ENCODE results near the gene SPDEF. TPM values are rescaled to one million over a fixed set of nuclear protein-coding genes. Genes with fewer than 3 reads are reported as not detected.

The SPDEF gene
- total and polyA plus RNA-seq, 2 experiments from 2014 or later, result 0.69 TPM; not detected in 1

- H2AFZ ChIP-seq, result peak overlapping the region; percentile 63; the same call in 1 of the 2 replicates
- Mint-ChIP-seq H3K9me3 (peaks cover 8% of the 10 kb centered on the region; the same call in 2 of the 3 replicates), H3K36me3 (ENCODE audit: low read depth) (no peaks in the 10 kb centered on the region), H3K4me1 (peaks cover 25% of the 10 kb centered on the region), H3K27me3 (ENCODE audit: insufficient read depth, low read depth, poor library complexity) (peaks cover 9% of the 10 kb centered on the region), H3K4me3 (peak overlapping the region; percentile 93), H3K27ac (no peak overlapping the region)
- no peaks in the 10 kb centered on the region for H3K4me1 ChIP-seq (ENCODE audit: insufficient read depth)
- ATAC-seq (no peak), DNase-seq (ENCODE audit: low spot score) (no peak)
- TF ChIP-seq JUNB (IDR thresholded peaks at IDR 0.05; ENCODE audit: unreplicated experiment), result no peak
- no peak for TF ChIP-seq ZNF114 (CRISPR knock-in tag; IDR thresholded peaks at IDR 0.05)
- TF ChIP-seq CTCF (conservative IDR thresholded peaks at IDR 0.05; ENCODE audit: low read depth in 2 of 2), result no peak
- no peak for TF ChIP-seq POLR2AphosphoS5 (IDR thresholded peaks at IDR 0.05; ENCODE audit: low read depth)
- H4K20me1 ChIP-seq (replicated peaks; ENCODE audit: insufficient read depth), result no peaks in the 10 kb centered on the region; the same call in 1 of the 2 replicates
- H3K27me3 ChIP-seq (ENCODE audit: insufficient read depth), result no peaks in the 10 kb centered on the region
- H3F3A ChIP-seq (replicated peaks; ENCODE audit: low read depth), result no peaks in the 10 kb centered on the region
- no peaks in the 10 kb centered on the region for H3K9me2 ChIP-seq (ENCODE audit: insufficient read depth)
- H3K36me3 ChIP-seq (ENCODE audit: insufficient read depth), result no peaks in the 10 kb centered on the region
- H3K4me2 ChIP-seq, result peak overlapping the region; percentile 86
- no peak overlapping the region for H3K27ac ChIP-seq (ENCODE audit: low read depth)
- peak overlapping the region; percentile 74 for H3K4me3 ChIP-seq
- H3K79me2 ChIP-seq (replicated peaks; ENCODE audit: insufficient read depth), result no peaks in the 10 kb centered on the region
Measured at GRCh38 chr6:34514112-34514511, 42.0 kb downstream of the SPDEF start.

GRCh38 chr6:34513646-34514045 lies 42.5 kb downstream of the SPDEF start:
- Mint-ChIP-seq H3K9me3 (peaks cover 8% of the 10 kb centered on the region; the same call in 2 of the 3 replicates), H3K4me1 (peaks cover 25% of the 10 kb centered on the region), H3K27ac (no peak overlapping the region), H3K36me3 (ENCODE audit: low read depth) (no peaks in the 10 kb centered on the region), H3K27me3 (ENCODE audit: insufficient read depth, low read depth, poor library complexity) (peaks cover 9% of the 10 kb centered on the region), H3K4me3 (peak overlapping the region; percentile 93)
- no peaks in the 10 kb centered on the region for H3K79me2 ChIP-seq (replicated peaks; ENCODE audit: insufficient read depth)
- no peaks in the 10 kb centered on the region for H3K4me1 ChIP-seq (ENCODE audit: insufficient read depth)
- H3K9me2 ChIP-seq (ENCODE audit: insufficient read depth), result no peaks in the 10 kb centered on the region
- H4K20me1 ChIP-seq (replicated peaks; ENCODE audit: insufficient read depth), result no peaks in the 10 kb centered on the region; the same call in 1 of the 2 replicates
- H3K36me3 ChIP-seq (ENCODE audit: insufficient read depth), result no peaks in the 10 kb centered on the region
- DNase-seq (ENCODE audit: low spot score), result no peak
- H3K27ac ChIP-seq (ENCODE audit: low read depth), result no peak overlapping the region
- no peaks in the 10 kb centered on the region for H3F3A ChIP-seq (replicated peaks; ENCODE audit: low read depth)
- H2AFZ ChIP-seq, result no peak overlapping the region
- ATAC-seq, result peak; percentile 33
- H3K4me2 ChIP-seq, result no peak overlapping the region
- H3K4me3 ChIP-seq, result no peak overlapping the region
- no peaks in the 10 kb centered on the region for H3K27me3 ChIP-seq (ENCODE audit: insufficient read depth)
- no peak for TF ChIP-seq EZH2phosphoT487 (IDR thresholded peaks at IDR 0.05; ENCODE audit: unreplicated experiment)
- no peak for TF ChIP-seq CREB1 (CRISPR knock-in tag; IDR thresholded peaks at IDR 0.05; ENCODE audit: low read depth)
- no peak for TF ChIP-seq POLR2AphosphoS5 (IDR thresholded peaks at IDR 0.05; ENCODE audit: low read depth)
- no peak for TF ChIP-seq CTCF (conservative IDR thresholded peaks at IDR 0.05; ENCODE audit: low read depth in 2 of 2)
- TF ChIP-seq ZNF331 (CRISPR knock-in tag; IDR thresholded peaks at IDR 0.05; ENCODE audit: low read depth), result no peak
- TF ChIP-seq JUNB (IDR thresholded peaks at IDR 0.05; ENCODE audit: unreplicated experiment), result no peak
- TF ChIP-seq REST (IDR thresholded peaks at IDR 0.05; ENCODE audit: unreplicated experiment), result no peak
- TF ChIP-seq ZNF114 (CRISPR knock-in tag; IDR thresholded peaks at IDR 0.05), result no peak
- no peak for TF ChIP-seq EZH2 (IDR thresholded peaks at IDR 0.05; ENCODE audit: low read depth, unreplicated experiment)
- TF ChIP-seq STAT1 (IDR thresholded peaks at IDR 0.05; ENCODE audit: unreplicated experiment), result no peak
- TF ChIP-seq, protein P1, sequence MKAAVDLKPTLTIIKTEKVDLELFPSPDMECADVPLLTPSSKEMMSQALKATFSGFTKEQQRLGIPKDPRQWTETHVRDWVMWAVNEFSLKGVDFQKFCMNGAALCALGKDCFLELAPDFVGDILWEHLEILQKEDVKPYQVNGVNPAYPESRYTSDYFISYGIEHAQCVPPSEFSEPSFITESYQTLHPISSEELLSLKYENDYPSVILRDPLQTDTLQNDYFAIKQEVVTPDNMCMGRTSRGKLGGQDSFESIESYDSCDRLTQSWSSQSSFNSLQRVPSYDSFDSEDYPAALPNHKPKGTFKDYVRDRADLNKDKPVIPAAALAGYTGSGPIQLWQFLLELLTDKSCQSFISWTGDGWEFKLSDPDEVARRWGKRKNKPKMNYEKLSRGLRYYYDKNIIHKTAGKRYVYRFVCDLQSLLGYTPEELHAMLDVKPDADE (IDR thresholded peaks at IDR 0.05), result no peak
- no peak for TF ChIP-seq NANOG (IDR thresholded peaks at IDR 0.05; ENCODE audit: borderline replicate concordance)
